ENCODE results near the gene TBC1D2B. TPM values are rescaled to one million over a fixed set of nuclear protein-coding genes. Genes with fewer than 3 reads are reported as not detected.
A peak's percentile ranks its signal among the peaks of the same experiment; 100 is the strongest.

The TBC1D2B gene
- total and polyA plus RNA-seq, 8 donors = 13.4 to 35.8 (median 22.6) TPM

DNA sequence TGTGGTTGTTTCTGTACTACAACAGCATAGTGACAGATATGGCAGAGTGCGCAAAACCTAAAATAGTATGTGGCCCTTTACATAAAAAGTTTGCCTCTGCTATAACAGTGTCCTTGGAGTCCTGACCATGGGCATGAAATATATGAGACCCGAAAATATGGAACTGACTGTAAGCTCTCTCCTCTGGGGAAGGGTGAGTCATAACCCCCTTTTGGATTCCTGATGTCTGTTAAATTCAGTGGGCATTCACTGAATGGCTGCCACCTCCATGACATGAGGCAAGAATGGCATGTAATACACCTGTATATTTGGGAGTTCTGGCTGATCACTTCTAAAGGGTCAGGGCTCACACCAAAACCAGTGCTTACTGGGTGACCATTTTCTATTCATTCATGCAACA is 6.1 kb downstream of the TBC1D2B start:
- DNase-seq (no peak), ATAC-seq (no peak), FAIRE-seq (no peak)
- Histone ChIP-seq H3K27ac (no peak overlapping the region), H3K4me1 (peaks cover 21 to 43% (median 39%) of the 10 kb centered on the region in 3 donors), H3K9me3 (no peaks in the 10 kb centered on the region), H3K4me3 (no peak overlapping the region), H3K27me3 (no peaks in the 10 kb centered on the region), H3K36me3 (no peaks in the 10 kb centered on the region)
- intact Hi-C loops (cut with DNase I) = loop anchor here in 1 of 3 donors (10.0 kb wide), 1 partner anchor 47 kb away; no protein-coding TSS in a partner anchor
- 61 to 89% methylated on average over 2 of the region's 2 CpGs for WGBS, 2 donors
- TF ChIP-seq, protein P1, sequence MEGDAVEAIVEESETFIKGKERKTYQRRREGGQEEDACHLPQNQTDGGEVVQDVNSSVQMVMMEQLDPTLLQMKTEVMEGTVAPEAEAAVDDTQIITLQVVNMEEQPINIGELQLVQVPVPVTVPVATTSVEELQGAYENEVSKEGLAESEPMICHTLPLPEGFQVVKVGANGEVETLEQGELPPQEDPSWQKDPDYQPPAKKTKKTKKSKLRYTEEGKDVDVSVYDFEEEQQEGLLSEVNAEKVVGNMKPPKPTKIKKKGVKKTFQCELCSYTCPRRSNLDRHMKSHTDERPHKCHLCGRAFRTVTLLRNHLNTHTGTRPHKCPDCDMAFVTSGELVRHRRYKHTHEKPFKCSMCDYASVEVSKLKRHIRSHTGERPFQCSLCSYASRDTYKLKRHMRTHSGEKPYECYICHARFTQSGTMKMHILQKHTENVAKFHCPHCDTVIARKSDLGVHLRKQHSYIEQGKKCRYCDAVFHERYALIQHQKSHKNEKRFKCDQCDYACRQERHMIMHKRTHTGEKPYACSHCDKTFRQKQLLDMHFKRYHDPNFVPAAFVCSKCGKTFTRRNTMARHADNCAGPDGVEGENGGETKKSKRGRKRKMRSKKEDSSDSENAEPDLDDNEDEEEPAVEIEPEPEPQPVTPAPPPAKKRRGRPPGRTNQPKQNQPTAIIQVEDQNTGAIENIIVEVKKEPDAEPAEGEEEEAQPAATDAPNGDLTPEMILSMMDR (IDR thresholded peaks at IDR 0.05) = no peak

DNA sequence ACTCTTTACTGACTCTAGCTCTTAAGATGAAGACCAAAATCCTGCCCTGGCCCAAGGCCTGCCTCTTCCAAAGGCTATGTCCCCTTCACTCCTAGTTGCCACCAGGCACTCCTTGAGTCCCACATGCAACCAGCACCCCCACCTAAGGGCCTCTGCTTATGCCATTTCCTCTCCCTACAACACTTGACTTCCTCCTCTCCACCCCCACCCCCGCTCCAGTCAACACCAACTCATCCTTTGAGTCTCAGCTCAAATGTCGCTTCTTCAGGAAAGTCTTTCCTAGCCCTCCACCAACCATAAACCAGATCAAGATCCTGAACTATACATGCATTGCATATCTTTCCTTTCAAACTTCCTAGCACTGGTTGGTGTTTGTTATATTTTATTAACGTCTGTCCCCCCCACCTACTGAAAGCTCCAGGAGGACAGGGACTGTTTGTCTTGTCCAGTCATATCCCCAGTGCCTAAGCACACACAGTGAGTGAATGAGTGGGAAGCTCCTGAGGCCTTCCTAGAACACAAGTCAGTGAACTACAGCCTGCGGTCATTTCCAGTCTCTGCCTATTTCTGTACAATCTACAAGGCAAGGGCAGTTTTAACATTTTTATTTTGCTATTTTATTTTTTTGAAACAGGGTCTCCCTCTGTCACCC is 7.3 kb downstream of the TBC1D2B start:
- Histone ChIP-seq H3K4me3 (no peak overlapping the region), H3K9me3 (no peaks in the 10 kb centered on the region), H3K36me3 (no peaks in the 10 kb centered on the region), H3K27me3 (no peaks in the 10 kb centered on the region), H3K4me1 (peaks cover 31 to 43% (median 41%) of the 10 kb centered on the region in 3 donors), H3K27ac (peak overlapping the region in 2 of 4 donors; percentile 48 to 55)
- ATAC-seq = peak in 1 of 4 donors; percentile 13
- DNase-seq = no peak
- TF ChIP-seq, protein P1 (IDR thresholded peaks at IDR 0.05) = no peak
- no peak for FAIRE-seq
- intact Hi-C loops (cut with DNase I) = loop anchor here in 1 of 3 donors (10.0 kb wide), 1 partner anchor 45 kb away; no protein-coding TSS in a partner anchor
- WGBS, 2 donors = 86 to 89% methylated on average over 4 of the region's 4 CpGs

DNA sequence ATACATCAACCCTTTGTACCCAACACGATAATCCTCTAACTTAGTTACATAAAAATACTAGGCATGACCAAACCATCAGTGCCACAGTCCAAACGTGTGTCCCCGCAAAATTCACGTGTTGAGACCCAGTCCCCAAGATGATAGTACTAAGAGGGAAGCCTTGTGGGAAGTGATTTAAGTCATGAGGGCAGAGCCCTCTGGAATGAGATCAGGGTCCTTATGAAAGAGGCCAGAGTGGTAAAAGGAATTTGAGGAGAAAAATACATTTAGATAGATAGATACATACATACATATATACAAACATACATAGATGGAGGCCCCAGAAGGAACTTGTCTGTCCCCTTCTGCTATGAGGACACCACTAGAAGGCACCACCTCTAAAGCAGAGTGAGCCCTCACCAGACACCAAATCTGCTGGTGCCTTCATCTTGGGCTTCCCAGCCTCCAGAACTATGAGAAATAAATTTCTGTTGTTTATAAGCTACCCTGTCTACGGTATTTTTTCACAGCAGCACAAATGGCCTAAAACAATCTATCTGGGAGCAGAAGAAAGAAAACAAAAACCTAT is 8.0 kb downstream of the TBC1D2B start:
- WGBS, 2 donors = 75 to 85% methylated on average over 5 of the region's 5 CpGs
- H3K4me1 ChIP-seq = peaks cover 37 to 50% (median 46%) of the 10 kb centered on the region in 3 donors
- H3K9me3 ChIP-seq = no peaks in the 10 kb centered on the region
- H3K27me3 ChIP-seq = no peaks in the 10 kb centered on the region
- peak overlapping the region in 2 of 4 donors; percentile 48 to 55 for H3K27ac ChIP-seq
- FAIRE-seq (no peak), ATAC-seq (no peak), DNase-seq (no peak)
- H3K4me3 ChIP-seq = no peak overlapping the region
- no peaks in the 10 kb centered on the region for H3K36me3 ChIP-seq
- intact Hi-C loops (cut with DNase I) = loop anchor here in 1 of 3 donors (10.0 kb wide), 1 partner anchor 45 kb away; no protein-coding TSS in a partner anchor
- TF ChIP-seq, protein P1 (IDR thresholded peaks at IDR 0.05) = no peak

DNA sequence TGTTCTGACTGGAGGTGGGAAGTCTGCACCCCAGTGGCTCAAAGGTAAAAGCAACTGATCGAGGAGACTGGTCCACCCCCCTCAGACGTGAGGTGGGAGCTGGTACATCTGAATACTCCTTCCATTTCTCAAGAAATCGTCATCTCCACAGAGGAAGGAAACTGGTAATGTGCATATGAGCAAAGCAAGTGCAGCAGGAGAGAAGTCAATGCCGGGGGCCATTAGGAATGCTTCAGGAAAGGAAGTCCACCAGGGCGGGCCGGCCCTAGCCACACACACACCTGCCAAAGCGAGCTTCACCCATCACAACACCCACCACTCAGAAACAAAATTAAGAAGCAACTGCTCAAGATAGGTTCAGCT is 8.5 kb downstream of the TBC1D2B start:
- Histone ChIP-seq H3K27me3 (no peaks in the 10 kb centered on the region), H3K36me3 (no peaks in the 10 kb centered on the region), H3K4me3 (no peak overlapping the region), H3K27ac (peak overlapping the region in 2 of 4 donors; percentile 48 to 55), H3K4me1 (peaks cover 42 to 52% (median 48%) of the 10 kb centered on the region in 3 donors), H3K9me3 (no peaks in the 10 kb centered on the region)
- WGBS, 2 donors = 71 to 77% methylated on average over 7 of the region's 7 CpGs
- DNase-seq (no peak), FAIRE-seq (no peak), ATAC-seq (no peak)
- TF ChIP-seq, protein P1 (IDR thresholded peaks at IDR 0.05) = no peak
- intact Hi-C loops (cut with DNase I) = no loop called here
